Stimulated activated CD8-positive, alpha-beta memory T cell treated with anti-CD3 and anti-CD28 coated beads, Interleukin-4, amount 100 ng/mL, for 4 hours (primary cell): ENCODE measurements around the gene AUH.

ENCODE experiments used
- DNase-seq, 2 donors: peaks; one replicate each; pipeline ENCODE4 v3.0.0-alpha.2; 2020; ENCODE audit warnings: low read depth in 2 of 2, low spot score in 1 of 2

The AUH gene

GRCh38 chr9:91248707-91249106 lies 113.0 kb downstream of the AUH start:
- no peak for DNase-seq

- DNase-seq, result no peak
These were observed 114.4 kb downstream of the AUH start for GRCh38 chr9:91247278-91247677.

GRCh38 chr9:91246846-91247245 lies 114.9 kb downstream of the AUH start:
- DNase-seq, result no peak

GRCh38 chr9:91245431-91246313 lies 116.0 kb downstream of the AUH start:
- no peak for DNase-seq

GRCh38 chr9:91243029-91243428 lies 118.7 kb downstream of the AUH start:
- DNase-seq, result no peak

- no peak for DNase-seq
These were observed 119.8 kb downstream of the AUH start for GRCh38 chr9:91241909-91242308.

GRCh38 chr9:91240596-91241165 lies 121.0 kb downstream of the AUH start:
- no peak for DNase-seq

GRCh38 chr9:91239367-91240111 lies 122.2 kb downstream of the AUH start:
- no peak for DNase-seq

GRCh38 chr9:91234523-91234922 lies 127.2 kb downstream of the AUH start:
- DNase-seq, result no peak

- no peak for DNase-seq
These were observed 130.1 kb downstream of the AUH start for GRCh38 chr9:91231619-91232018.

GRCh38 chr9:91223000-91223399 lies 138.7 kb downstream of the AUH start:
- DNase-seq, result no peak

- DNase-seq, result no peak
These were observed 139.3 kb downstream of the AUH start for GRCh38 chr9:91222457-91222856.

GRCh38 chr9:91221332-91221731 lies 140.4 kb downstream of the AUH start:
- DNase-seq, result no peak

GRCh38 chr9:91220491-91221135 lies 141.1 kb downstream of the AUH start:
- DNase-seq, result no peak

- no peak for DNase-seq
These were observed 141.7 kb downstream of the AUH start for GRCh38 chr9:91220021-91220420.

- no peak for DNase-seq
These were observed 142.2 kb downstream of the AUH start for GRCh38 chr9:91219557-91219956.

- no peak for DNase-seq
These were observed 144.3 kb downstream of the AUH start for GRCh38 chr9:91217388-91217787.

- DNase-seq, result no peak
These were observed 146.9 kb downstream of the AUH start for GRCh38 chr9:91214867-91215266.

GRCh38 chr9:91214086-91214485 lies 147.6 kb downstream of the AUH start:
- no peak for DNase-seq

GRCh38 chr9:91212596-91213243 lies 149.0 kb downstream of the AUH start:
- DNase-seq, result no peak

- DNase-seq, result no peak
These were observed 149.8 kb downstream of the AUH start for GRCh38 chr9:91211919-91212318.
